ENCODE data around the gene PPARGC1A. TPM values are rescaled to one million over a fixed set of nuclear protein-coding genes. Genes with fewer than 3 reads are reported as not detected.

The PPARGC1A gene
- total and polyA plus RNA-seq, 10 of the 15 experiments (the other 5 are each of a cell fraction or from before 2014, with no cell fraction given) = 0.01 to 0.05 (median 0.04) TPM; not detected in 7

DNA sequence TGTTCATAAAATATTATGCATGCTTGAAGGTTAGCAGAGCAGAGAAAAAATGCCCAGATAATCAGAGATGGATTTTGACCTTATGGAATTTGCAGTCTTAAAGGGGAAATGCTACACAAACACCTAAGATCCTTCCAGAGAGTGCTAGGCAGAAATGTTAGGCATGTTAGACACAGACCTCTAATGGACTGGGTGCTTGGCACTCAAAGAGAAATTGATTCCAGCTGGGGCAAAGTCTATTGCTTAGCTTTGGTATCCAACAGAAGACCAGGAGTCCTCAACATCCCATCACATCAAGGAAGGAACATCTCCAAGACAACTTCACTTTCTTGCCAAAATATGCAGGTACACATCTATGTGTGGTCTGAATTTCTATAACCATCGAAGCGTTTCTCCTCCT is 32.2 kb upstream of the PPARGC1A start (continued):
- TF ChIP-seq, protein P1, sequence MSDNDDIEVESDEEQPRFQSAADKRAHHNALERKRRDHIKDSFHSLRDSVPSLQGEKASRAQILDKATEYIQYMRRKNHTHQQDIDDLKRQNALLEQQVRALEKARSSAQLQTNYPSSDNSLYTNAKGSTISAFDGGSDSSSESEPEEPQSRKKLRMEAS (IDR thresholded peaks at IDR 0.05; ENCODE audit: low read depth, low read length) = no peak
- no peak for TF ChIP-seq NR2C1 (IDR thresholded peaks at IDR 0.05)

GRCh38 chr4:23921447-23921845 is 31.6 kb upstream of the PPARGC1A start:
- POLR2A ChIA-PET = no interaction called here
- Histone ChIP-seq H4K20me1 (ENCODE audit: control insufficient read depth, insufficient read depth) (no peaks in the 10 kb centered on the region), H3K4me3 (no peak overlapping the region), H3K9ac (ENCODE audit: control insufficient read depth, insufficient read depth, low read length) (no peak overlapping the region), H3K79me2 (ENCODE audit: control insufficient read depth, insufficient read depth, low read length) (no peaks in the 10 kb centered on the region), H3K27me3 (replicated peaks in 1 of 2; ENCODE audit: control insufficient read depth in 2 of 2, insufficient read depth in 2 of 2, low read length in 1 of 2) (no peaks in the 10 kb centered on the region), H3K9me3 (replicated peaks; ENCODE audit: control insufficient read depth, insufficient read depth, low read length) (no peaks in the 10 kb centered on the region), H3K27ac (ENCODE audit: control insufficient read depth, insufficient read depth) (no peak overlapping the region), H2AFZ (ENCODE audit: control insufficient read depth, low read depth, low read length) (no peak overlapping the region), H3K36me3 (ENCODE audit: control insufficient read depth in 2 of 2, insufficient read depth in 2 of 2, low read length in 1 of 2) (no peaks in the 10 kb centered on the region), H3K4me1 (ENCODE audit: control insufficient read depth, insufficient read depth, low read length) (no peaks in the 10 kb centered on the region), H3K4me2 (ENCODE audit: control insufficient read depth, insufficient read depth) (no peak overlapping the region)
- SMC1A ChIA-PET (ENCODE audit: uncharacterized antibody, unreplicated experiment) = no interaction called here
- in situ Hi-C loops (cut with MboI) = no loop called here
- RAD21 ChIA-PET (ENCODE audit: unreplicated experiment) = no interaction called here
- DNase-seq (ENCODE audit: low read depth, low spot score) (no peak), ATAC-seq (no peak), FAIRE-seq (no peak)
- BruUV-seq (replicated peaks) = no TSS peak
- CTCF ChIA-PET = no interaction called here
- TF ChIP-seq POLR2AphosphoS5 (IDR thresholded peaks at IDR 0.05; ENCODE audit: low read length) = no peak
- no peak for TF ChIP-seq IRF3 (IDR thresholded peaks at IDR 0.05)
- WGBS (ENCODE audit: insufficient coverage, insufficient replicate concordance, low lambda C conversion rate, missing lambda C conversion rate) = 57% methylated on average over 6 of the region's 6 CpGs
- intact Hi-C loops (cut with micrococcal nuclease; ENCODE audit: unreplicated experiment) = no loop called here
